CD4-positive, CD25-positive, alpha-beta regulatory T cell (primary cell): ENCODE measurements around the gene DDX49. TPM values are rescaled to one million over a fixed set of nuclear protein-coding genes. Genes with fewer than 3 reads are reported as not detected.
"Not testable (repeated sequence)": the region's sequence is repeated elsewhere in the genome, so short reads cannot be mapped to it uniquely, and the experiment has no call there.

Source experiments
- ATAC-seq, 2 donors: fragments of 150-1000 bp; cut with Tn5 transposase; one replicate each; pipeline ENCODE4 v1.10.0; 2021; ENCODE audit warnings: low read depth in 2 of 2, moderate number of reproducible peaks in 2 of 2, moderate library complexity in 1 of 2
- DNase-seq, 3 donors: peaks; one replicate each; pipeline versions ENCODE4 v3.0.0 to v3.0.0-alpha.2; 2012 to 2022; ENCODE audit warnings: mixed read lengths in 1 of 3
- H3K27ac ChIP-seq: one replicate; pipeline ENCODE4 v1.7.0; 2013; ENCODE audit warnings: mild to moderate bottlenecking, low read length; ENCODE audit not compliant: insufficient read depth, poor library complexity, severe bottlenecking
- H3K27me3 ChIP-seq: one replicate; pipeline ENCODE4 v1.7.0; 2013; ENCODE audit warnings: low read length; ENCODE audit not compliant: control insufficient read depth, insufficient read depth
- H3K36me3 ChIP-seq: one replicate; pipeline ENCODE4 v1.7.0; 2013; ENCODE audit warnings: mild to moderate bottlenecking, low read length, moderate library complexity; ENCODE audit not compliant: control insufficient read depth, insufficient read depth
- H3K4me1 ChIP-seq: 2 replicates; pipeline ENCODE4 v1.7.0; 2013; ENCODE audit warnings: mild to moderate bottlenecking, low read length; ENCODE audit not compliant: insufficient read depth, control insufficient read depth, poor library complexity, severe bottlenecking
- H3K4me3 ChIP-seq: one replicate; pipeline ENCODE4 v1.7.0; 2013; ENCODE audit warnings: low read depth, mild to moderate bottlenecking, low read length, moderate library complexity
- H3K9me3 ChIP-seq, 2 experiments: 1 replicate in 1 of 2; 2 replicates in 1 of 2; pipeline ENCODE4 v1.7.0; 2013; ENCODE audit warnings: low read length in 2 of 2, mild to moderate bottlenecking in 1 of 2, moderate library complexity in 1 of 2; ENCODE audit not compliant: control insufficient read depth in 2 of 2
- H3K27ac Mint-ChIP-seq, 3 donors: one replicate each; pipeline ENCODE4 v1.8.0; 2020 to 2022; ENCODE audit warnings: mild to moderate bottlenecking in 3 of 3, mixed read lengths in 3 of 3, moderate library complexity in 2 of 3
- H3K27me3 Mint-ChIP-seq: one replicate; pipeline ENCODE4 v1.8.0; 2022; ENCODE audit warnings: mild to moderate bottlenecking, mixed read lengths
- H3K36me3 Mint-ChIP-seq: one replicate; pipeline ENCODE4 v1.8.0; 2020; ENCODE audit warnings: mixed read lengths
- H3K4me1 Mint-ChIP-seq, 4 donors: one replicate each; pipeline ENCODE4 v1.8.0; 2020 to 2022; ENCODE audit warnings: mixed read lengths in 4 of 4, mild to moderate bottlenecking in 1 of 4
- H3K4me3 Mint-ChIP-seq, 4 donors: one replicate each; pipeline ENCODE4 v1.8.0; 2020 to 2022; ENCODE audit warnings: mild to moderate bottlenecking in 4 of 4, mixed read lengths in 4 of 4, moderate library complexity in 3 of 4
- H3K9me3 Mint-ChIP-seq, 7 donors: one replicate each; pipeline ENCODE4 v1.8.0; 2020 to 2022; ENCODE audit warnings: mixed read lengths in 7 of 7, mild to moderate bottlenecking in 3 of 7, moderate library complexity in 2 of 7
- polyA plus RNA-seq, 4 donors: library from polyadenylated mRNA; unstranded; fragments of 300-500 nt; fragmentation: Illumina TruSeq; gene quantifications; one replicate each; pipeline ENCODE4 v1.2.3, GENCODE V29; 2021
- total RNA-seq: library from RNA; stranded (reverse); gene quantifications from one replicate; pipeline ENCODE4 v1.2.3, GENCODE V29; 2022

DDX49 gene
- total and polyA plus RNA-seq, 5 donors from 2014 or later = 21.6 to 48.0 (median 28.9) TPM

DNA sequence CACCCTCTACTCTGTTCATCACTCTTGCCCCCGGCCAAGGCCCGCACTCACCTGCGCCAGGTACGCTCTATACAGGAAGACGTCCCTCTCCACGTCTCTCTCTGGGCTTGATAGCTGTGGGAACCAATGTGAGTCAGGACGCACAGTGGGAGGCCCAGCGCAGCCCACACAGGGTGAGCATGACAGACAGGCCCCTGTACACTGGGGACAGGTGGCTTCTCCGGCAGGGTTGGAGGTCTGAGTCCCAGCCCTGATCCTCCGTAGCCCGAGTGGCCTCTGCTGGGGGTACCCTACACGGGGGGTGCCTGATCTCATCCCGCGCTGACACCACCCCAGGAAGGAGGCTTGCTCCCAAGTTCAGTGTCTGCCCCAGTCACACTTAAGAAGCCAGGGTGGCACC, 6.6 kb upstream of the DDX49 start:
- H3K27ac Mint-ChIP-seq = no peak overlapping the region
- Histone ChIP-seq H3K4me1 (peaks cover 14% of the 10 kb centered on the region), H3K36me3 (peaks cover 29% of the 10 kb centered on the region), H3K27me3 (no peaks in the 10 kb centered on the region), H3K9me3 (no peaks in the 10 kb centered on the region), H3K27ac (no peak overlapping the region), H3K4me3 (no peak overlapping the region)
- no peaks in the 10 kb centered on the region for H3K27me3 Mint-ChIP-seq
- no peak for DNase-seq
- H3K9me3 Mint-ChIP-seq = no peaks in the 10 kb centered on the region
- peak in 1 of 2 donors; percentile 21 for ATAC-seq
- peaks cover 0 to 38% (median 14%) of the 10 kb centered on the region in 4 donors for H3K4me1 Mint-ChIP-seq
- no peak overlapping the region for H3K4me3 Mint-ChIP-seq
- peaks cover 14% of the 10 kb centered on the region for H3K36me3 Mint-ChIP-seq

DNA sequence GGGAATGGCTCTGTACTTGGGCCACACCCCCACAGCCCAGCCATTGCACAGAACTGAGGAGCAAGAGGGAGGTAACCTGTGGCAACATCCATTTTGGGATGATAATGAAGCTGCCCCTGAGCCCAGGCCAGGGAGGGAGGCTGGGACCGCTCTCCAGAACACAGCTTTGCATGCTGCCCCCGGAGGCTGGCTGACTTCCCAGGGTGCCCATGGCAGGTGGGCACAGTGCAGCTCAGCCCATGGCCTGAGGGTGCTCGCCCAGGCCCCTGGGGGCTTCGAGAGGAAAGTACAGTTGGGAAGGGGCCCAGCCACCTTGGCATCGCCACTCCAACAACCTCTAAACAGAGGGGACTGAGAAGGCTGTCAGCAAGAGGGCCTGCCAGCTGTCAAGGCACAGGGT, 6.0 kb upstream of the DDX49 start:
- no peak overlapping the region for H3K4me3 ChIP-seq
- Mint-ChIP-seq H3K4me1 (peaks cover 0 to 43% (median 14%) of the 10 kb centered on the region in 4 donors), H3K36me3 (peaks cover 14% of the 10 kb centered on the region), H3K4me3 (no peak overlapping the region), H3K27ac (no peak overlapping the region), H3K9me3 (no peaks in the 10 kb centered on the region), H3K27me3 (no peaks in the 10 kb centered on the region)
- H3K4me1 ChIP-seq = peaks cover 19% of the 10 kb centered on the region
- H3K27ac ChIP-seq = no peak overlapping the region
- peaks cover 29% of the 10 kb centered on the region for H3K36me3 ChIP-seq
- H3K27me3 ChIP-seq = no peaks in the 10 kb centered on the region
- ATAC-seq = no peak
- H3K9me3 ChIP-seq = no peaks in the 10 kb centered on the region
- no peak for DNase-seq

DNA sequence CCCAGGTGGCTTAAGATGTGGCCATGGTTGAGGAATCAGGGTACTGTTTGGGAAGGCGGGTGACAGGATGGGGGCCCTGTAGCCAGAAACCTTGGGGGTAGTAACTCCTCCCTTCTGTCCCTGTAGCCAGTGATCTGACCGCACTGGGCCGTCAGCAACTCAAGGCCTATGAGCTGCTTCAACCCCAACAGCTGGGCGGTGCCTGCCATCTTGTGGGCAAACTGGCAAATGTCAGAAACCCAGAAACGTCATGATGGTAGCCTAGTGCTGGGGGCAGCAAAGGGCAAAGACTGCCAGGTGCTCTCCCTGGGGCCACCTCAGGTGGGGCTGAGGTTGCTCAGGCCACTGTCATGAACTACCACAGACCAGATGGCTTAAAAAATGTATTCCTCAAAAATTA, 3.9 kb upstream of the DDX49 start:
- Mint-ChIP-seq H3K27ac (peak overlapping the region in 1 of 3 donors; percentile 20), H3K9me3 (no peaks in the 10 kb centered on the region), H3K4me1 (peaks cover 0 to 60% (median 14%) of the 10 kb centered on the region in 4 donors), H3K27me3 (no peaks in the 10 kb centered on the region), H3K36me3 (peaks cover 17% of the 10 kb centered on the region), H3K4me3 (peak overlapping the region in 3 of 4 donors; percentile 41 to 80 (median 69))
- Histone ChIP-seq H3K9me3 (no peaks in the 10 kb centered on the region), H3K4me3 (no peak overlapping the region), H3K4me1 (peaks cover 34% of the 10 kb centered on the region), H3K27ac (no peak overlapping the region), H3K36me3 (peaks cover 16% of the 10 kb centered on the region), H3K27me3 (no peaks in the 10 kb centered on the region)
- DNase-seq = peak in 2 of 3 donors; percentile 41 to 53
- ATAC-seq = no peak

DNA sequence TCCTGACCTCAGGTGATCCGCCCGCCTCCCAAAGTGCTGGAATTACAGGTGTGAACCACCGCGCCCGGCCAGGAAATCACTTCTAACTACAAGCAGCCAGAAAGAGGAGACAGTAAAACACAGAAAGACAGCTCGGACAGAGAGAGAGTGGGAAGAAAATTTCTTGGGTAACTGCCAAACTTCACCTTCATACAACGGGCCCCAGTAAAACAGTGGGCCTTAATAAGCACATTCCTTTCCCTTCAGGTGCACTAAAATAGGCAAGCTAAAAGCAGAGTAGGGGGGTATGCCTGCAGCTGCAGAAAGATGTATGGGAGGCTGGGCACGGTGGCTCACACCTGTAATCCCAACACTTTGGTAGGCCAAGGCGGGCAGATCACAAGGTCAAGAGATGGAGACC, 1.9 kb upstream of the DDX49 start:
- Mint-ChIP-seq H3K4me3 (peak overlapping the region; percentile 51 to 90 (median 76)), H3K36me3 (peaks cover 17% of the 10 kb centered on the region), H3K4me1 (peaks cover 0 to 66% (median 16%) of the 10 kb centered on the region in 4 donors), H3K27ac (peak overlapping the region in 2 of 3 donors; percentile 49 to 65)
- H3K27me3 ChIP-seq, H3K27me3 Mint-ChIP-seq, DNase-seq, H3K9me3 Mint-ChIP-seq, ATAC-seq, H3K27ac ChIP-seq, H3K9me3 ChIP-seq, H3K4me3 ChIP-seq: not testable (repeated sequence)
- peaks cover 17% of the 10 kb centered on the region for H3K36me3 ChIP-seq
- peaks cover 34% of the 10 kb centered on the region for H3K4me1 ChIP-seq

DNA sequence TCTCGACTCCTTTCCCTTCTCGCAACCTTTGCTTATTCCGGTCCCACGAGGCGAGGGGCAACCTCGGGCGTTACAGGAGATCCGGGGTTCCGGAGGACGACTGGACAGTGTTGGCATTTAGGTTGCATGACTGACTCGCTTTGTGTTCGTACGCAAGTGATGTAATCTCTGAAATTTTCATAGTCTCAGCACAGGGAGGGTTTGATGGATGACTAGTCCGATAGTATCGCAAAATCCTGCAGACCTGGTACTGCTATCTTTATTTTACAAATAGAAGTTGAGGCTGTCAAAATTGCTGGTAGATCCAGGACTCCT, 342 bp downstream of the DDX49 start:
- Histone ChIP-seq H3K9me3 (no peaks in the 10 kb centered on the region), H3K4me1 (peaks cover 31% of the 10 kb centered on the region), H3K27ac (peak overlapping the region; percentile 77), H3K36me3 (peaks cover 32% of the 10 kb centered on the region), H3K27me3 (no peaks in the 10 kb centered on the region), H3K4me3 (peak overlapping the region; percentile 97)
- Mint-ChIP-seq H3K27me3 (no peaks in the 10 kb centered on the region), H3K36me3 (peaks cover 19% of the 10 kb centered on the region), H3K9me3 (no peaks in the 10 kb centered on the region), H3K27ac (peak overlapping the region; percentile 70 to 98 (median 93)), H3K4me3 (peak overlapping the region; percentile 76 to 90 (median 83)), H3K4me1 (peaks cover 0 to 55% (median 16%) of the 10 kb centered on the region in 4 donors)
- DNase-seq (no peak), ATAC-seq (no peak)

DNA sequence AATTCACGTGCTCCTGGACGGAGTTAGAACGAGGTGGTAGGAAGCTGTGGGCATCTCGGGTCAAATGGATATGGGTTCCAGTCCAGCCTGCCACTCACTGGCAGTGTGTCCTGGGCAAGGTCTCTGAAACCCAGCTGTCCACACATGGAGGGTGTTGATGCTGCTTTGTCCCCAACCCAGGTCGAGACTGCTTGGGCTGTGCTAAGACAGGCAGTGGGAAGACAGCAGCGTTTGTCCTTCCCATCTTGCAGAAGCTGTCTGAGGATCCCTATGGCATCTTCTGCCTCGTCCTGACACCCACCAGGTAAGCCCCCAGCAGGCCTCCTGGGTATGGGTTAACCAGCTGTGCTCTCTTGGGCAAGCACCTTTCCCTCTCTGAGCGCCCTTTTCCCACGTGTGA, 885 bp downstream of the DDX49 start:
- Histone ChIP-seq H3K36me3 (peaks cover 31% of the 10 kb centered on the region), H3K27me3 (no peaks in the 10 kb centered on the region), H3K9me3 (no peaks in the 10 kb centered on the region), H3K27ac (peak overlapping the region; percentile 77), H3K4me3 (peak overlapping the region; percentile 97), H3K4me1 (peaks cover 31% of the 10 kb centered on the region)
- Mint-ChIP-seq H3K9me3 (no peaks in the 10 kb centered on the region), H3K4me1 (peaks cover 0 to 50% (median 15%) of the 10 kb centered on the region in 4 donors), H3K27me3 (no peaks in the 10 kb centered on the region), H3K36me3 (peaks cover 19% of the 10 kb centered on the region), H3K4me3 (peak overlapping the region in 3 of 4 donors; percentile 76 to 90 (median 82)), H3K27ac (peak overlapping the region in 2 of 3 donors; percentile 93 to 98)
- ATAC-seq (no peak), DNase-seq (no peak)

DNA sequence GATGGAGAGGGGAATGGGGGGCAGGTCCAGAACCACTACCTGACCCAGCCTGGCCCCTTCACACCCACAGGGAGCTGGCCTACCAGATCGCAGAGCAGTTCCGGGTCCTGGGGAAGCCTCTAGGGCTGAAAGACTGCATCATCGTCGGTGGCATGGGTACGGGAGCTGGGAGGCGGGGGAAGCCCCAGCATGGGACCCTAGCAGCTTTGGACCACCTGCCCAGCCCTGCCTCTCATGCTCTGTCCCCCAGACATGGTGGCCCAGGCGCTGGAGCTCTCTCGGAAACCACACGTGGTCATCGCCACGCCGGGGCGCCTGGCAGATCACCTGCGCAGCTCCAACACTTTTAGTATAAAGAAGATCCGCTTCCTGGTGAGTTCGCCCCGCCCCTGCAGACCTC, 2.1 kb downstream of the DDX49 start:
- Histone ChIP-seq H3K27me3 (no peaks in the 10 kb centered on the region), H3K27ac (no peak overlapping the region), H3K36me3 (peaks cover 40% of the 10 kb centered on the region), H3K9me3 (no peaks in the 10 kb centered on the region), H3K4me1 (peaks cover 27% of the 10 kb centered on the region), H3K4me3 (no peak overlapping the region)
- H3K9me3 Mint-ChIP-seq = no peaks in the 10 kb centered on the region
- ATAC-seq (no peak), DNase-seq (no peak)
- H3K27me3 Mint-ChIP-seq = no peaks in the 10 kb centered on the region
- H3K27ac Mint-ChIP-seq = no peak overlapping the region
- H3K4me1 Mint-ChIP-seq = peaks cover 0 to 43% (median 10%) of the 10 kb centered on the region in 4 donors
- peaks cover 22% of the 10 kb centered on the region for H3K36me3 Mint-ChIP-seq
- peak overlapping the region in 3 of 4 donors; percentile 11 to 70 (median 62) for H3K4me3 Mint-ChIP-seq

DNA sequence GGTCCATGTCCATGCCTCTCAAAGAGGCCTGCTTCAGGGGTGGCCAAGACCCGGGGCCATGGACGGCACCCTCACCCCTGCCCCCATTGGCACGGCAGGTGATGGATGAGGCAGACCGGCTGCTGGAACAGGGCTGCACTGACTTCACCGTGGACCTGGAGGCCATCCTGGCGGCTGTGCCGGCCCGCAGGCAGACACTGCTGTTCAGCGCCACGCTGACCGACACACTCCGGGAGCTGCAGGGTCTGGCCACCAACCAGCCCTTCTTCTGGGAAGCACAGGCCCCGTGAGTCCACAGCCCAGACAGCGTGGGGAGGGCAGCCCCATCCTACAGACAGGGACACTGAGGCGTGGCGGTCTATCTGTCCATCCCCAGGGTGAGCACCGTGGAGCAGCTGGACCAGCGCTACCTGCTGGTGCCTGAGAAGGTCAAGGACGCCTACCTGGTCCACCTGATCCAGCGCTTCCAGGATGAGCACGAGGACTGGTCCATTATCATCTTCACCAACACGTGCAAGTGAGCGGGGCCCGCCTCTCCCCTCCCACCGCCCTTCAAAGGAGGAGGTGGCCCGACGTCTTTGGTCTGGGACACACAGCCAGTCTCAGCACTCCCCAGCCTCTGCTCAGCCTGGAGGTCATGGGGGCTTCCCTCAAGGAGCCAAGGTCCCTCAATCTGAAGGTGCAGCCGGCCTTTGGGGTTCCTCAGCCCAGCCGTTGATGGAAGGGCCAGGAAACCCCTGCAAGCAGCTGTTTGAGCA, 2.9 kb downstream of the DDX49 start:
- Histone ChIP-seq H3K9me3 (no peaks in the 10 kb centered on the region), H3K27ac (no peak overlapping the region), H3K36me3 (peaks cover 45% of the 10 kb centered on the region), H3K4me3 (no peak overlapping the region), H3K4me1 (peaks cover 26% of the 10 kb centered on the region), H3K27me3 (no peaks in the 10 kb centered on the region)
- Mint-ChIP-seq H3K4me1 (peaks cover 0 to 37% (median 8%) of the 10 kb centered on the region in 4 donors), H3K27ac (no peak overlapping the region), H3K9me3 (no peaks in the 10 kb centered on the region), H3K4me3 (peak overlapping the region in 2 of 4 donors; percentile 35 to 81), H3K27me3 (no peaks in the 10 kb centered on the region), H3K36me3 (peaks cover 18% of the 10 kb centered on the region)
- no peak for DNase-seq
- no peak for ATAC-seq
